Measurements from ENCODE around the gene IRX4.

The IRX4 gene

DNA sequence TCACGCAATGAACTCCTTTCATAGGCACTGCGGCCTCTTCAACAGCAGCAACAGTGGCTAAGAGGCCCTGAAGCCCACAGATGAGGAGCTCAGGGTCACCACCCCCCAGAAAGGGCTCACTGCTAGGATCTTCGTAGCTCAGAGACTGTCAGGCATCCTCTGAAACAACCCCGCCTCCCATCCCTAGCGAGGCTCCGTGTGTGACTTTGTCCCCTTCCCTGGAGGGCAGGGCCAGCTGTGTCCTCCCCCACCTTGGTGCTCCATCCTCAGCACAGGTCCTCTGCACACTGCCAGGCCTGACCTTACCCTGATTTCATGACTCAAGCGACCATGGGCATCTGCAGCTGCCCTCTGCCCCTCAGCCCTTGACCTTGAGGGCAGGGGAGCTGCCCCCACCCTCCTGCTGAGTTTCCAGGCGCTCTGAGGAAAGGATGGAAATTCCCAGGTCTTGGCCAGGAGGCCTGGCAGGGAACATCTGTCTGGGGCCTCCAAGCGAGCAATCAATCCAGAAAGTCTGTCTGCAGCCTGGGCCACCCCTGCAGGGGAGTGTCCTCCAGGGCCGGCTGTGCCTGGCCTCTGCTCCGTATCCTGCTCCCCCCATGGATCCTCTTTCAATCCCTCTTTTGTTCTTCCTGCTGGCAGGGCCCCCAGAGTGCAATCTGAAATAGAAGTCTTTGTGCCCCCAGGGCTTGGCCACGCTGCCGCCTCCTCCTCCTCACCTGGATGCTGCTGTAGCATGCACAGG, 6.8 kb upstream of the IRX4 start:
- DNase-seq: no peak
- Mint-ChIP-seq H3K4me3 (no peak overlapping the region), H3K36me3 (no peaks in the 10 kb centered on the region), H3K27ac (no peak overlapping the region), H3K4me1 (peaks cover 2% of the 10 kb centered on the region), H3K27me3 (peaks cover 76% of the 10 kb centered on the region), H3K9me3 (no peaks in the 10 kb centered on the region)
- CTCF ChIA-PET: no interaction called here

DNA sequence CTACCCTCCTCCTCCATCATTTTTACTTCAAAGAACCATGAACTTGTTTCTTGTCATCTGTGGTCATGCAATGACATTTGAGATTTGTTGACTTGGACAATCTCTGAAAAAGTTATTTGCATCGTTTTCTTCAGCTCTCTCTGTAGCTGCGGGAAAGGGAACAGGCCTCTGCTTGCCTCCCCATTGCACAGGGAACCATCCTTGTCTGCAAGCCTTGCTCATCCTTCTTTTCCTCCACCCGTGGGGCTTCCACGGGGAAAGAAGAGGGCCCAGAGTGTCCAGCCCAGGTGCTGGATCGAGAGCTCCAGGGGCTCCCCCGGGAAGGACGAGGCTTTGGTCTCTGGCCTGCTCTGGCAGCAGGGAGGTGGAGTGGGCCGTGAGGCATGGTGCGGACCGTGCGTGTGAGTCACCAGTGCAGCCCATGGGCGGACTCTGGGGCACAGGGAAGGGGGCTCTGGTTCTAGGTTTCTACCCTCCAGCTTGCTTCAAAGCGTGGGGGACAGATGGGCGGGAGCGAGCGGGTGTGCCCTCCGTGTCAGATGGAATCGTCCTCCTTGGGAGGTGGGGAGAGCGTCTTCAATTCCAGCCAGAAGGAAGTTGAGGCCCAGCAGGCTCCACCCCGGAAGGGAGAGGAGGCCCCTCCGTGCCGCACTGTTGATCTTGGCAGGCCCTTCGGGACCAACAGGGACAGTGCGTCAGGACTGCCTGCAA, 6.0 kb upstream of the IRX4 start:
- Mint-ChIP-seq H3K36me3 (no peaks in the 10 kb centered on the region), H3K27ac (no peak overlapping the region), H3K9me3 (no peaks in the 10 kb centered on the region), H3K27me3 (peaks cover 79% of the 10 kb centered on the region), H3K4me1 (peaks cover 2% of the 10 kb centered on the region), H3K4me3 (no peak overlapping the region)
- DNase-seq: no peak
- CTCF ChIA-PET: no interaction called here

DNA sequence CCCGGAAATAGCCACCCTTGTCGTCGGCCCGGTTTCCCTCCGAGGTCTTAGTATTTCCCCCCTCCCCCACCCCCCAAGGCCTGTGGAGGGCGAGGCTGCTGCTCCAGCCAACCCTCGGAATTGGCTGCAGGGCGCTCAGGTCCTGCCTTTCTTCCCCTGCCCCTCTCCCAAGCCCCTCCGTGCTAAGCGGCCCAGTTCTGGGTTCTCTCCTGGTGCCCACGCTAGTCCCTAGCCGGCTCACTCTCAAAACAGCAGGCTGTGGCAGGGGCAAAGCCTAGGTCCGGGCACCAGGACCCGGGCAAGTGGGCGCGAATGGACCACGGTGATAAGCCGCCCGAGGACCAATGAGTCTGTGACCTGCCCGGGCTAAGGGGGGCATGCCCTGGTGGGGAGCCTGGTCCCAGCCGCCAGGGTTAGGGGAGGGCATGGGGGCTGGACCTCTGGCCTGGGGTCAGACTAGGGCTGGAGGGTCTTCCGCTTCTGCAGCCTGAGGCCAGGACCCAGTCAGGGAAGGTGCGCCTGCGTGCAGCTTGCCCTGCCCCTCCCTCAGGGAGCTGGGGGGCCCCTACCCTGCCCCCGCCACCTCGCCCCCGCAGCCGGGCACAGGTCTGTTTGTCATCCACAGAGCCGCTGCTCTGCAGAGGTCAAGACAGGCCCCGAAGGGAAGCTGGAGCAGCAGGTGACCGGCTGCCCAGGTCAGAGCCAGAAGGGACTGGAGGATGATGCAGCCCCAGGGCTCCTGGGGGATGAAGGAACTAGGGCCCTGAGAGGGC, 5.0 kb upstream of the IRX4 start:
- Mint-ChIP-seq H3K27me3 (peaks cover 82% of the 10 kb centered on the region), H3K4me3 (no peak overlapping the region), H3K36me3 (no peaks in the 10 kb centered on the region), H3K27ac (no peak overlapping the region), H3K4me1 (peaks cover 2% of the 10 kb centered on the region), H3K9me3 (no peaks in the 10 kb centered on the region)
- DNase-seq: no peak
- CTCF ChIA-PET: no interaction called here

DNA sequence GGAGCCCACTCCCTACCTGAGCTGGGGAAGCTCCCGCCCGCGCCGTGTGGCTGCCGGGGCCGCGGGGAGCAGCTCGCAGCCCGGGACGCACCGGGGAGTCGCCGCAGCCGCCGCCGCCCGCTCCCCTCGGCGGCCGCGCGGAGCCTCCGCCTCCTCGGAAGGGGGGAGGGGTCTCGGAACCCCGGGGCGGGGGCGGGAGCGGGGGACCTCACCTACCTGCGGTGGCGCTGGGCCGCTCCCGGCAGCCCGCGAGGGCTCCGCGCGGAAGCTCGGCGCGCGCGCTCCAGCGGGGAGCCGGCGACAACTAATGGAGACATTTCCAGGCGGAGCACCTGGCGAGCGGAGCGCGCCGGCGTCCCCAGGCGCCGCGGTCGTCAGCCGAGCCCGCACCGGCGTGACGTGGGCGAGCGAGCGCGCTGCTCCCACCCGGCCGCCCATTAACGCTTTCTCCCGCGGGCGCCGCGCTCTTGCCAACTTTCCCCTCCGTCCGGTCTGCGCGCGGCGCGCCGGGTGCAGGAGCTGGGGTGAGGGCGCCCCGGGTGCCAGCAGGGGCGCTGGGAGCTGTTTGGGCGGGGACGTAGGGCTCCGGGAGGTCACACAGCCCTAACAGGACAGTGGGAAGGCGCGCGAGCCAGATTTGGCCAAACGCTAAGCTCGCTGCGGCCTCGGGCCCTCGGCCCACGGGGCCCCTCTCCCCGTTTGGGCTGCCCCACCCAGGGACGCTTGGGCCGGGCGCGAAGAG, 4.3 kb upstream of the IRX4 start:
- CTCF ChIA-PET: no interaction called here
- Mint-ChIP-seq H3K4me3 (no peak overlapping the region), H3K27me3 (peaks cover 82% of the 10 kb centered on the region), H3K4me1 (peaks cover 2% of the 10 kb centered on the region), H3K27ac (no peak overlapping the region), H3K36me3 (no peaks in the 10 kb centered on the region), H3K9me3 (no peaks in the 10 kb centered on the region)
- no peak for DNase-seq

DNA sequence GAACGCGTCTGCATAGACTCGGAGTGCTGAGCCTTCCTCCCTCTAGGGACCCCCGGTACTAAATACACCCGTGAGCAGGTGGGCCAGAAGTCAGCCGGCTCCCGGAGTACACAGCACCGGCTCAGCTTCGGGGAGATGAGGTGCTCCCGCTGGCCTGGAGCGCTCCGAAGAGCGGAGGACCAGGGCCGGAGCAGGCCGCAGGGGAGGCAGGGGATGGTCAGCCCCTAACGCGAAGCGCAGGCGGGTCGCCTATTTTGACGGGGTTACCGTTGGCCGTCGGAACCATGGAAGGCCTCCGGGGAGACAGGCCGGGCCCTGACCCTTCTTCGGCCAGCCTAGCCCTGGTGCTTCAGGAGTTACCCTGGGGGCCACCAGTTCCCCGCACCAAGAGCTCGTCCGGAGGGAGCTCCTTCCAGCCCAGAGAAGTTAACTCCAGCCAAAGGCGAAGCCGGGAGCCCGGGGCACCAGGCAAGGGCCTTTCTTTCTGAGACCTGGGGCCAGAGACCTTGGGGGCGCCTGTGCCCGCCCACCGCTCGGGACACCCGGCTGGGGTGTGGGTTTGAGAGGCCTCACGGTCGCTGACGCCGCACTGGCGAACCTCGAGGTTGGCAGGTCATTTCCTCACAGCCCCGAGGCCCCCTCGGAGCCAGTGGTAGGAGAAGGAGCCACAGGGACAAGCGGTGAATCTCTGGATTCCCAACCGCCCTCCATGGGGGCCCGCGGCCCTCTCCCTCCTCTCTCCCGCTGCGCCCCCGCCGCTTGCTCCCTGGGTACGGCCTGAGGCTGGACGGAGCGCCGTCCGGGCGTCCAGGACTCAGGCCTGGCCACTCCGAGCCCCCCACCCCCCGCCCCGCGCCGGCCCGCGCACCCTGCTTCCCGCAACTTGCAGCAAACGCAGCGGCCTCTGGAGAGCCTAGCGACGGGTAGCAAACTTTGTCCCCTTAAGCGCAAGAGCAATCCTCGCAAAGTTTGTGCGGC, 3.4 kb upstream of the IRX4 start:
- CTCF ChIA-PET: no interaction called here
- Mint-ChIP-seq H3K36me3 (no peaks in the 10 kb centered on the region), H3K4me1 (peaks cover 2% of the 10 kb centered on the region), H3K27ac (no peak overlapping the region), H3K27me3 (peaks cover 90% of the 10 kb centered on the region), H3K9me3 (no peaks in the 10 kb centered on the region), H3K4me3 (no peak overlapping the region)
- DNase-seq: no peak

DNA sequence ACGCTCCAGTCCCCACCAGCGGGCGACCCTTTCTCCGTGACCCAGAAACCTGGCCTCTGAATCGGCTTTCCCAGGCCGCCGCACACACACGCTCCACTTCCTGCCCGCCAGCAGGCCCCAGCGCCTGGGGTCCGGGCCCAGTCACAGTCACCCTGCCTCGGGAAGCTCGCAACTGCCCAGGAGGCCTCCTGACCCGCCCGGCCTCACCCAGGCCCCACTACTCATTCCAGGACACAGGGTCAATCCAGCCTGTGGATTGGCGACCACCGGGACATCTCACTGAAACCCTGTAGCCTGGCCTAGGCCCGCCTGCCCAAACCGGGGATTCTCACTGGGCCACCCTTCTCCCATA, 2.7 kb upstream of the IRX4 start:
- CTCF ChIA-PET: no interaction called here
- no peak overlapping the region for H3K27ac Mint-ChIP-seq
- H3K27me3 Mint-ChIP-seq: peaks cover 97% of the 10 kb centered on the region
- no peak for DNase-seq
- H3K9me3 Mint-ChIP-seq: no peaks in the 10 kb centered on the region
- H3K4me1 Mint-ChIP-seq: peaks cover 2% of the 10 kb centered on the region
- H3K4me3 Mint-ChIP-seq: no peak overlapping the region
- H3K36me3 Mint-ChIP-seq: no peaks in the 10 kb centered on the region

DNA sequence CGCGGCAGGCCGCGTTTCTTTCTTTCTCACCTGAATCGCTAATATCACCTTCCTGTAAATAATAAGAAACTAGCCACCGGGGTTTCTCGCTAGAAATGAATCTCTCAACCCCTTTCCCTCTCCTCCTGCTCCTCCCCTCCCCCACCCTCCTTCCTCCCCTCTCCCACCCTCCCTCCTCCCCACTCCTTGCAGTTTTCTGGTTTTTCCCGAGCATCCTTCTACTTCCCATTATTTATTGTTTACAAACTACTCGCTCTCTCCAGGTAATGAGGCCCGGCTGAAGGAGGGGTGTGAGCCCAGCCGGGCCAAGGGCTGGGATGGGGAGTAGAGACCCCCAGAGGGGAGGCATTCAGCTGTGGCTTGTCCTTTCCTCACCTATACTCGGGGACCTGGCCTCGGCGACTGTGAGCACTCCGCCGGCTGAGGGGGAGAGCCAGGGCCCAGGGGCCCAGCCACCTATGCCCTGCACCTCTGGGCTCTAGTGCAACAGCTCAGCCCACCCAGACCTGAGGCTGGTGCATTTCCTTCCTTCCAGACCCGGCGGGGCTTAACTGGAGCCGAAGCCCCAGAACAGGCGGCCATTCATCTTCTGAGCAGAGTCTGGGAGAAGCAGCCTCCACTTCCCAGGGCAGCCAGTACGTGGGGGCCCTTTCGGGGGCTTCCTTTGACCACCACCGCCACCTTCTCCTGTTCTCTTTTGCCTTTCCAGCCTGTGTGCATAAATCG, 2.1 kb upstream of the IRX4 start:
- DNase-seq: no peak
- Mint-ChIP-seq H3K9me3 (no peaks in the 10 kb centered on the region), H3K27me3 (peaks cover 97% of the 10 kb centered on the region), H3K4me3 (no peak overlapping the region), H3K36me3 (no peaks in the 10 kb centered on the region), H3K4me1 (peaks cover 2% of the 10 kb centered on the region), H3K27ac (no peak overlapping the region)
- CTCF ChIA-PET: no interaction called here

DNA sequence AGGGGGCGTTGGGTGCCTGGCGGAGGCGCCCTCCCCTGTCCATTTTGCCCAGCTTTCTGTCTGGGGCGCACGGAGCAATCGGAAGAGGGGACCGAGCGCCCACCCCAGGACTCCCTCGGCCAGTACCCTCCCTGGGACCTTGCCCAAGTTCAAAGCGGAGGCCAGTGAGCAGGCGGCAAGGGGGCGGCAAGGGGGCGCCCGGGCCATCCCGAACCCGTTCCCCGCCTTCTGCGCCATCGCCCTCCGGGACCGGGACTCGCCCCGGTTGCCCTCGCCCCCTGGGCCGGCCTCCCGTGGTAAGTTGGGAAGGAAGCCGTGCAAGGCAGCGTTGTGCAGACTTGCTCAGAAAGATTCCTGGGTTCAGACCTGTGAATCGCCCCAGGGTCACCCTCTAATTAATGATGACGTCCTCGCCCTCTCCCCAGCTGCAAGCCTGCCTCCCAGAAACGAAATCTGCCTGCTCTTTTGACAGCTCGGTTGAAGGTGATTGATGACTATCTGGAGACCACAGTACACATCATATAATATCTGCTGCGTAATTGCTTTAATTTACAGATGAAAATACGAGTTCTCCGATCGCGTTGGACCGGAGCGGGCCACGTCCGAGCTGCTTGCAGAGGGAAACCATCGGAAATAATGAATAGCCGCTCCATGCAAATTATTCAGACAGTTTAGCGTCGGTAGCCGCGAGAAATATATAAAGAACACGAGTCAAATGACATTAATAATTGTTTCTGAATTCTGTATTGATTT, 1.4 kb upstream of the IRX4 start:
- Mint-ChIP-seq H3K4me1 (peaks cover 2% of the 10 kb centered on the region), H3K9me3 (no peaks in the 10 kb centered on the region), H3K27ac (peak overlapping the region; percentile 67), H3K27me3 (peaks cover 97% of the 10 kb centered on the region), H3K4me3 (no peak overlapping the region), H3K36me3 (peaks cover 2% of the 10 kb centered on the region)
- CTCF ChIA-PET: no interaction called here
- no peak for DNase-seq

DNA sequence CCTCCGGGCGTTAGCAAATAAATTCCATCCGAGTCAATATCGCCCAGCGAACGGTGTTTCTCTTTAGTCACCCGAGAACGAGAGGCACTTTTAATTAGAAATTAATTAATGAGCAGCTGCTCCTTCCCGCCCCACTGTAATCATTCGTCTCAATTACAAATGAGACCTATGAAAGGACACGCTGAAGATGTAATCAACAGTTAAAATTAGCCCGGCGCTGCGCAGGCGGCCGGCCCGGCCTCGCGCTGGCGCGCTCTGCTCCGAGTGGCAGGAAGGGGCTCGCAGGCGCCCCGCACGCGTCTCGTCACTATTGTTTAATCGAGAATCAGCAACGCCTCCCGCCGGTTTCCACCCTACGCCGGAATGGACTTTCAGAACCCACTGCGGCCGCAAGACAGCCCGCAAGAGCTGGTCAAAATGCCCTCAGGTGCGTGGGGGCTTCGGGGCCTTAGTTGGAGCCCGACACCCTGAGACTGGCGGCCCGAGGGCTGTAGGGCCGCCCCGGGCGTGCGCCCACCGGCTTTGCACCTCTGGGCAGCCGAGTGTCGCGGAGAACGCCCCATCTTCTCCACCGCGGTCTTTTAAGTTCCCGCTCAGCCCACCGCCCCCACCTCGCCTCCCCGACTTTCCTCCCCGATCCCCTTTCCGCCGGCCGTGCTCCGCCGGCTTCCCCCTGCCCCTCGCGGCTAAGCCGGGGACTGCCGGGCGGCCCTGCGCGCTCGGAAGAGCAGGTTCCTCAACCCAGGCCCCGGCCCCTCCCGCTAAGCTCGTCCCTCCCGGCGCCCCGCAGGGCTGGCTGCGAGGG, 597 bp upstream of the IRX4 start:
- no peak overlapping the region for H3K27ac Mint-ChIP-seq
- no peak for DNase-seq
- peaks cover 2% of the 10 kb centered on the region for H3K36me3 Mint-ChIP-seq
- H3K4me3 Mint-ChIP-seq: no peak overlapping the region
- no peaks in the 10 kb centered on the region for H3K9me3 Mint-ChIP-seq
- H3K4me1 Mint-ChIP-seq: no peaks in the 10 kb centered on the region
- CTCF ChIA-PET: no interaction called here
- peaks cover 97% of the 10 kb centered on the region for H3K27me3 Mint-ChIP-seq

DNA sequence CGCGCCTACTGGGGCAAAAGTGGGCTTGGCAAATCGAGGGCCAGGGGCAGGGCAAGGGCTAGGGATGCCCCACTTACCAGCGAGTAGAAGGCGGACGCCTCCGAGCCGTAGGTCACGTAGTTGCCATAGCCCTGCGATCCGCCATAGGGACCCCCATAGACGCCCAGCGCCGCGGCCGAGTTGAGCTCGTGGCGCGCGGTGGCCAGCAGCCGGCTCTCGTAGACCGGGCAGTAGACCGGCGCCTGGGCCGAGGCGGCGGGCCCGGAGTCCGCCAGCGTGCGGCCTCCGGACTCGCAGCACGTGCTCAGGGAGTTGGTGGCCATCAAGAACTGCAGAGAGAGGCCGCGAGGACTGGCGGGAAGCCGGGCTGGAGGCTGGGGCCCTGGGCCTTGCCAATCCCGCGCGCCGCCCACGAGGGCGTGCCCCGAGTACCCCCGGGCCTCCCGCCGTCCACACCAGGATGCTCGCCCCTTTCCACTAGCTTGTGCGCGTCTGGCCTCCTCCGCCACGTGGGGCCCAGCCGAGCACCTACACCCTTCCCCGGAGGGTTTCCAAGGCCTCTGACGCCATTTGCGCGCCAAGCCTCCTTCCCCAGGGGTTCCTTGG, 891 bp downstream of the IRX4 start:
- Mint-ChIP-seq H3K27me3 (peaks cover 98% of the 10 kb centered on the region), H3K36me3 (peaks cover 2% of the 10 kb centered on the region), H3K4me3 (no peak overlapping the region), H3K9me3 (no peaks in the 10 kb centered on the region), H3K27ac (no peak overlapping the region), H3K4me1 (no peaks in the 10 kb centered on the region)
- no peak for DNase-seq
- CTCF ChIA-PET: no interaction called here

DNA sequence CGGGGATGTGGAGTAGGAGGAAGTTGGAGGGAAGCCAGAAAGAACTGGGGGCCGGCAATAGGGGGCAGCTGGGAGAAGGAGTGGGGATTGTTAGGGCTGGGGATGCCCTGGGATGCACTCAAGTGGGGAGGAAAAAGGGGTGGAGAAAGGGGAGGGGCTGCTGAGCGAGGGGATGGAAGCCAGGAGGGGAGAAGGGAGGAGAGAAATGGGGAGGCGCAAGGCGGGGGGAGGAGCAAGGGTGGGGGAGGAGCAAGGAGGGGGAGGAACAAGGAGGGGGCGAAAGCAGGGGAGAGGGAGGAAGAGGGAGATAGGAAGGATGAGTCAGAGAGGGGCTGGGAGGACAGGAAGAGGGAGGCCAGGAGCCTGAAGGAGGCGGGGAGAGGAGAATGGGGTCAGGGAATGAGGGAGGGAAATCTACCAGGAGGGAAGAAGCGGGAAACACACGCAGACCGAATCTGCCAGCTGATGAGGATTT, 1.6 kb downstream of the IRX4 start:
- Mint-ChIP-seq H3K27me3 (peaks cover 100% of the 10 kb centered on the region), H3K4me3 (no peak overlapping the region), H3K4me1 (no peaks in the 10 kb centered on the region), H3K36me3 (peaks cover 2% of the 10 kb centered on the region), H3K9me3 (no peaks in the 10 kb centered on the region), H3K27ac (no peak overlapping the region)
- CTCF ChIA-PET: no interaction called here
- DNase-seq: no peak

All from activated naive CD4-positive, alpha-beta T cell treated with anti-CD3 and anti-CD28 coated beads, Interleukin-2, amount 10 ng/mL, durations not matched to agents 7 days and 5 days (primary cell).